Esophagus squamous epithelium (tissue), 4 donors: ENCODE data around the gene GNRH2.

Source experiments
- POLR2A ChIP-seq, 4 donors: fragments of 450-650 bp; IDR thresholded peaks; one replicate each; pipeline ENCODE4 v1.6.1; 2017; ENCODE audit warnings: antibody characterized with exemption in 4 of 4, mild to moderate bottlenecking in 4 of 4, moderate library complexity in 3 of 4
- TF ChIP-seq, protein P1 (sequence below), 6 experiments: fragments of 450-650 bp in 4 of 6; fragments of 200-600 bp in 2 of 6; sonication (generic) in 2 of 6; IDR thresholded peaks; one replicate each; pipeline ENCODE4 v1.5.1; 2016 to 2019; ENCODE audit warnings: antibody characterized with exemption in 6 of 6, mild to moderate bottlenecking in 4 of 6, moderate library complexity in 4 of 6

DNA sequence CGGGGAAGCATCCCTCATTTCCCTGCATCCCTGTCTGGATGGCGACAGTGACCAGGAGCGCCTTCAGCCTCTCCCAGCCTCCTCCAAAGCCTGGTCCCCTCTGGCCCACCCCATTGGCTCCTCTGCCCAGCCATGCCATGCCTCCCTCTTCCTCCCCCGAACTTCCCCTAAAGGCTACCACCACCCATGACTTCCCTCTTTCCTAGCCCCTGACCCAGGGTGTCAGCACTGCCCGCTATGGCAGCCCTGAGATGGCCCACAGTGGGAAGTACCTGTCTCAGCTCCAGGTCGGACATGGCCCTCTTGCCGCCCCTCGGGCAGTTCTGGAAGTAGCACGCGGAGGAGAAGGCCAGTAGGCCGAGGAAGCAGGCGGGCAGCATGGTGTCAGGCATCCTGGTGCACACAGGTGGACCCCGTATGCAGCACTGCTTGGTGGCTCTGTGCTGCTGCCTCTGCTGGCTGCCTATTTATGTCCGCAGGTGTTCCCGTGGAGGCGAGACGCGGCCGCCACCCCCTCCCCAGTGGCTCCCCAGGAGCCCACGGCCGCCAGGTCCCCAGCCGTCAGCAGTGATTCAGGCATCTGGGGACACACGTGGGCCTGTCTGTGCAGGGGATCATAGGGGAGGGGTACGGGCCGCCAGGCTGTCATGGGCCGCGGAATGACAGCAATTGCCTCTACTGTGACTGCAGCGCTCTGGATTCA lies 41.0 kb downstream of the GNRH2 start, which contains the start of gene AVP:
- TF ChIP-seq POLR2A (IDR thresholded peaks at IDR 0.05): no peak
- TF ChIP-seq, protein P1, sequence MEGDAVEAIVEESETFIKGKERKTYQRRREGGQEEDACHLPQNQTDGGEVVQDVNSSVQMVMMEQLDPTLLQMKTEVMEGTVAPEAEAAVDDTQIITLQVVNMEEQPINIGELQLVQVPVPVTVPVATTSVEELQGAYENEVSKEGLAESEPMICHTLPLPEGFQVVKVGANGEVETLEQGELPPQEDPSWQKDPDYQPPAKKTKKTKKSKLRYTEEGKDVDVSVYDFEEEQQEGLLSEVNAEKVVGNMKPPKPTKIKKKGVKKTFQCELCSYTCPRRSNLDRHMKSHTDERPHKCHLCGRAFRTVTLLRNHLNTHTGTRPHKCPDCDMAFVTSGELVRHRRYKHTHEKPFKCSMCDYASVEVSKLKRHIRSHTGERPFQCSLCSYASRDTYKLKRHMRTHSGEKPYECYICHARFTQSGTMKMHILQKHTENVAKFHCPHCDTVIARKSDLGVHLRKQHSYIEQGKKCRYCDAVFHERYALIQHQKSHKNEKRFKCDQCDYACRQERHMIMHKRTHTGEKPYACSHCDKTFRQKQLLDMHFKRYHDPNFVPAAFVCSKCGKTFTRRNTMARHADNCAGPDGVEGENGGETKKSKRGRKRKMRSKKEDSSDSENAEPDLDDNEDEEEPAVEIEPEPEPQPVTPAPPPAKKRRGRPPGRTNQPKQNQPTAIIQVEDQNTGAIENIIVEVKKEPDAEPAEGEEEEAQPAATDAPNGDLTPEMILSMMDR (IDR thresholded peaks at IDR 0.05): no peak
